Endodermal cell (in vitro differentiated cells): ENCODE data around the gene RIMS3. TPM values are rescaled to one million over a fixed set of nuclear protein-coding genes. Genes with fewer than 3 reads are reported as not detected.

Experiments
- DNase-seq: peaks from one replicate; pipeline ENCODE4 v3.0.0-alpha.2; 2017
- H3K27ac ChIP-seq: 2 replicates; pipeline ENCODE4 v1.5.1; 2013; ENCODE audit warnings: mild to moderate bottlenecking, low read depth, low read length, moderate library complexity
- H3K27me3 ChIP-seq: 2 replicates; pipeline ENCODE4 v1.6.1; 2013; ENCODE audit warnings: mild to moderate bottlenecking, low read length, moderate library complexity; ENCODE audit not compliant: insufficient read depth, control insufficient read depth, poor library complexity, severe bottlenecking
- H3K36me3 ChIP-seq: 2 replicates; pipeline ENCODE4 v1.7.0; 2013; ENCODE audit warnings: mild to moderate bottlenecking, low read length, moderate library complexity; ENCODE audit not compliant: control insufficient read depth, insufficient read depth
- H3K4me1 ChIP-seq: one replicate; pipeline ENCODE4 v1.7.0; 2013; ENCODE audit warnings: low read length; ENCODE audit not compliant: control insufficient read depth, insufficient read depth
- H3K4me3 ChIP-seq: 2 replicates; pipeline ENCODE4 v1.5.1; 2013; ENCODE audit warnings: mild to moderate bottlenecking, low read length, moderate library complexity
- H3K9ac ChIP-seq: 2 replicates; pipeline ENCODE4 v1.6.1; 2013; ENCODE audit warnings: mild to moderate bottlenecking, low read length, moderate library complexity; ENCODE audit not compliant: poor library complexity, severe bottlenecking; ENCODE audit errors: extremely low read depth
- H3K9me3 ChIP-seq: 2 replicates; pipeline ENCODE4 v1.6.1; 2013; ENCODE audit warnings: mild to moderate bottlenecking, low read length, moderate library complexity; ENCODE audit not compliant: control insufficient read depth
- H3K27ac Mint-ChIP-seq: 2 replicates; pipeline ENCODE4 v1.8.0; 2020; ENCODE audit warnings: mixed read lengths
- H3K27me3 Mint-ChIP-seq: 2 replicates; pipeline ENCODE4 v1.8.0; 2021; ENCODE audit warnings: mild to moderate bottlenecking, mixed read lengths; ENCODE audit not compliant: insufficient read depth
- H3K36me3 Mint-ChIP-seq: 2 replicates; pipeline ENCODE4 v1.8.0; 2020; ENCODE audit warnings: low read depth, mixed read lengths
- H3K4me1 Mint-ChIP-seq: 2 replicates; pipeline ENCODE4 v1.8.0; 2020; ENCODE audit warnings: mixed read lengths
- H3K4me3 Mint-ChIP-seq: 2 replicates; pipeline ENCODE4 v1.8.0; 2020; ENCODE audit warnings: mild to moderate bottlenecking, moderate library complexity, mixed read lengths
- H3K9me3 Mint-ChIP-seq: 2 replicates; pipeline ENCODE4 v1.8.0; 2020; ENCODE audit warnings: mild to moderate bottlenecking, mixed read lengths
- WGBS, 2 experiments: methylation state at CpG; one replicate each; pipeline versions ENCODE4 v1.1.5 to v1.1.7; 2013; ENCODE audit warnings: missing lambda C conversion rate in 2 of 2, mixed read lengths in 1 of 2; ENCODE audit not compliant: insufficient coverage in 1 of 2, insufficient read length in 1 of 2; 5-methylcytosine and 5-hydroxymethylcytosine counted together
- total RNA-seq, 2 donors: library from RNA; stranded (reverse); fragmentation: NEBNext Ultra II Directional in 1 of 2; extraction: Animal tissue kit (Norgen Biotek cat#: 25700) in 1 of 2; gene quantifications; 2 replicates in 1 of 2; 3 replicates in 1 of 2; pipeline ENCODE4 v1.2.1, GENCODE V29; 2021
- TF ChIP-seq, protein P1 (sequence below): fragments of 200-600 bp; sonication (generic); conservative IDR thresholded peaks from 2 replicates; pipeline ENCODE4 v1.5.0; 2021; ENCODE audit warnings: antibody characterized with exemption, mild to moderate bottlenecking

The RIMS3 gene
- total RNA-seq, 2 donors from 2014 or later, result 8.0 to 12.0 TPM

DNA sequence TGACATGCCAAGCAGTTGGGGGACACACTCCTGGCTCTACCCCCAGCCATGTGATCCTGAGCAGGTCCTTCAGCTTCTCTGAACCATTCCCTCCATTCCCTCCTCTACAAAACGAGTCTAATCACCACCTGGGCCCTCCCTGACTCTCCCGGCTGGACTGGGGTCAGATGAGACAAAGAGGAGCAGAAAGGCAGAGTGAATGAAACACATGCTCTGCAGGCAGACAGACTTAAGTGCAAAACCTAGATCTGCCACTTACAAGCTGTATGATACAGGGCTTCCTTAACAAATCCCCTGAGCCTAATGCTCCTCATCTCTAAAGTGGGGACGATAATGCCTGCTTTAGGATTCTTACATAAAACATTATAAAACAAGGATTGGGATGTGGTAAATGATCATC is 17.3 kb downstream of the RIMS3 start:
- H3K27me3 ChIP-seq, result no peaks in the 10 kb centered on the region
- no peak overlapping the region for H3K4me3 ChIP-seq
- H3K27ac Mint-ChIP-seq, result no peak overlapping the region
- no peak overlapping the region for H3K27ac ChIP-seq
- no peaks in the 10 kb centered on the region for H3K4me1 Mint-ChIP-seq
- H3K9ac ChIP-seq, result no peak overlapping the region
- DNase-seq, result no peak
- H3K36me3 Mint-ChIP-seq, result no peaks in the 10 kb centered on the region
- no peaks in the 10 kb centered on the region for H3K4me1 ChIP-seq
- no peaks in the 10 kb centered on the region for H3K9me3 ChIP-seq
- WGBS, 2 experiments, result 77 to 80% methylated on average over 2 to 3 of the region's 3 CpGs
- TF ChIP-seq, protein P1, sequence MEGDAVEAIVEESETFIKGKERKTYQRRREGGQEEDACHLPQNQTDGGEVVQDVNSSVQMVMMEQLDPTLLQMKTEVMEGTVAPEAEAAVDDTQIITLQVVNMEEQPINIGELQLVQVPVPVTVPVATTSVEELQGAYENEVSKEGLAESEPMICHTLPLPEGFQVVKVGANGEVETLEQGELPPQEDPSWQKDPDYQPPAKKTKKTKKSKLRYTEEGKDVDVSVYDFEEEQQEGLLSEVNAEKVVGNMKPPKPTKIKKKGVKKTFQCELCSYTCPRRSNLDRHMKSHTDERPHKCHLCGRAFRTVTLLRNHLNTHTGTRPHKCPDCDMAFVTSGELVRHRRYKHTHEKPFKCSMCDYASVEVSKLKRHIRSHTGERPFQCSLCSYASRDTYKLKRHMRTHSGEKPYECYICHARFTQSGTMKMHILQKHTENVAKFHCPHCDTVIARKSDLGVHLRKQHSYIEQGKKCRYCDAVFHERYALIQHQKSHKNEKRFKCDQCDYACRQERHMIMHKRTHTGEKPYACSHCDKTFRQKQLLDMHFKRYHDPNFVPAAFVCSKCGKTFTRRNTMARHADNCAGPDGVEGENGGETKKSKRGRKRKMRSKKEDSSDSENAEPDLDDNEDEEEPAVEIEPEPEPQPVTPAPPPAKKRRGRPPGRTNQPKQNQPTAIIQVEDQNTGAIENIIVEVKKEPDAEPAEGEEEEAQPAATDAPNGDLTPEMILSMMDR, result no peak
- H3K36me3 ChIP-seq, result no peaks in the 10 kb centered on the region
- no peaks in the 10 kb centered on the region for H3K9me3 Mint-ChIP-seq
- H3K27me3 Mint-ChIP-seq, result no peaks in the 10 kb centered on the region
- no peak overlapping the region for H3K4me3 Mint-ChIP-seq

DNA sequence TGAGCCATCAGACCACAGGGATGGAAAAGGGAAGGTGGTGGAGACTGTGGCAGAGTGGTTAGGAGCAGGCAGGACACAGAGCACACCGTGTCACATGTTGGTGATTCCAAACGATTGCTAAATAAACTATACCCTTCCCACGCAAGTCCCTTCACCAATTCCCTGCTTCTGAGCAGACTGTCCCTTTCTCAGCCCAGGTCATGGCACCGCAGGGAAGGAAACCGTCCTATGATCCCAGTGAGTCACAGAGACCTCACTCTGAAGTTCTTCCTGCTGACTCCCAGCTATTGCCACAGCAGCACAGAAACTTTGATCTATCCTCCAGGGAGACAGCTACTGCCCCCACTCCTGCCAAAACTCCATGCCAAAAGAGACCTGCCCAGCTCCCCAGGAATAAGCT is 19.2 kb downstream of the RIMS3 start:
- DNase-seq, result no peak
- TF ChIP-seq, protein P1, result no peak
- no peaks in the 10 kb centered on the region for H3K27me3 Mint-ChIP-seq
- no peaks in the 10 kb centered on the region for H3K27me3 ChIP-seq
- H3K9me3 ChIP-seq, result no peaks in the 10 kb centered on the region
- H3K9ac ChIP-seq, result no peak overlapping the region
- no peaks in the 10 kb centered on the region for H3K9me3 Mint-ChIP-seq
- no peak overlapping the region for H3K27ac Mint-ChIP-seq
- no peak overlapping the region for H3K27ac ChIP-seq
- H3K4me3 Mint-ChIP-seq, result no peak overlapping the region
- no peaks in the 10 kb centered on the region for H3K36me3 Mint-ChIP-seq
- no peaks in the 10 kb centered on the region for H3K4me1 Mint-ChIP-seq
- no peaks in the 10 kb centered on the region for H3K4me1 ChIP-seq
- H3K4me3 ChIP-seq, result no peak overlapping the region
- no peaks in the 10 kb centered on the region for H3K36me3 ChIP-seq
- WGBS, 2 experiments, result 61 to 75% methylated on average over 3 to 5 of the region's 5 CpGs

DNA sequence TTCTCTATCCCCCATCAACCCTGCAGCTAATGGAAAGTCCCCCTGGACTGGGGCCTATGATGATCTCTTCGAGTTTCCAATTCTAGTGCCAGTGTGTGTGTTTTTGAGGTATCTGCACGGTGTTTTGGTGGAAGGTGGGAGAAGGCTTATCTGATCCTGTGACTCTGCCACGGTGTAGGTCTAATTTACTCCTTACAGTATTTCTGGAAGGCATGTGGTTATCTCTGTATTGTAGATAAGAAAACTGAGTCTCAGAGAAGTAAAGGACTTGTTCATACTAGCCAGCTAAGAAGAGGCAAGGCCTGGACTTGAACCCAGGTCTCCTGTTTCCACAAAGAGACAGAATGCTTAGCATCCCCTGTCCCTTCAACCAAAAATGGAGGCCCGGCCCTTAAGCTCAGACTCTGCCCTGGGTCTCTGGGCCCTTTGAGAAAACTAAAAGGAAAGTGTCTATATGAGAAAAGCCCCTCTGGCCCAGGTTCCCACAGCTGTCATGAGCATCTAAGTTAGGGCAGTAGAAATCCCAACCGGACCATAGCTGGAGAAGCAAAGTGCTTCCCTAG is 20.3 kb downstream of the RIMS3 start:
- H3K27me3 ChIP-seq, result no peaks in the 10 kb centered on the region
- no peak for DNase-seq
- no peaks in the 10 kb centered on the region for H3K4me1 ChIP-seq
- H3K36me3 Mint-ChIP-seq, result no peaks in the 10 kb centered on the region
- no peak overlapping the region for H3K27ac ChIP-seq
- no peak overlapping the region for H3K4me3 Mint-ChIP-seq
- no peaks in the 10 kb centered on the region for H3K4me1 Mint-ChIP-seq
- no peak overlapping the region for H3K4me3 ChIP-seq
- no peaks in the 10 kb centered on the region for H3K9me3 ChIP-seq
- no peak overlapping the region for H3K9ac ChIP-seq
- no peaks in the 10 kb centered on the region for H3K27me3 Mint-ChIP-seq
- TF ChIP-seq, protein P1, result no peak
- H3K9me3 Mint-ChIP-seq, result no peaks in the 10 kb centered on the region
- no peak overlapping the region for H3K27ac Mint-ChIP-seq
- no peaks in the 10 kb centered on the region for H3K36me3 ChIP-seq
- 84 to 88% methylated on average over 4 to 5 of the region's 5 CpGs for WGBS, 2 experiments
